ENCODE measurements around the gene YTHDF1.

The YTHDF1 gene

GRCh38 chr20:63198606-63199005 lies 17.3 kb downstream of the YTHDF1 start:
- Histone ChIP-seq H3K27ac (ENCODE audit: extremely low read depth, low read depth, low read length) (no peak overlapping the region), H3K36me3 (ENCODE audit: control insufficient read depth in 2 of 2, insufficient read depth in 1 of 2, low read length in 2 of 2) (peaks cover 13 to 76% of the 10 kb centered on the region in 2 experiments), H3K4me1 (ENCODE audit: control insufficient read depth, insufficient read depth, low read length) (no peaks in the 10 kb centered on the region; the same call in 1 of the 2 replicates), H3K4me3 (ENCODE audit: low read depth, low read length) (no peak overlapping the region), H3K9me3 (ENCODE audit: control insufficient read depth, insufficient read depth, low read depth, low read length) (no peaks in the 10 kb centered on the region)
- CTCF ChIA-PET: interaction anchor here (0.7 to 2.0 kb wide), 3 partner anchors 16 to 25 kb away, joined by 3 to 12 read pairs (median 4); no protein-coding TSS in a partner anchor
- POLR2A ChIA-PET: interaction anchor here (0.6 to 0.7 kb wide), 2 partner anchors 11 to 74 kb away, joined by 3 to 4 read pairs; partner anchors contain the start of gene ARFGAP1
- TF ChIP-seq ZNF629 (tag by site-specific recombination; IDR thresholded peaks at IDR 0.05): no peak
- no peak for TF ChIP-seq OVOL3 (tag by site-specific recombination; IDR thresholded peaks at IDR 0.05)
- no peak for TF ChIP-seq ZFP3 (tag by site-specific recombination; IDR thresholded peaks at IDR 0.05; ENCODE audit: low read depth)
- TF ChIP-seq ZNF174 (tag by site-specific recombination; IDR thresholded peaks at IDR 0.05): no peak
- TF ChIP-seq ZNF16 (tag by site-specific recombination; IDR thresholded peaks at IDR 0.05; ENCODE audit: low read depth): no peak
- no peak for TF ChIP-seq ZNF707 (tag by site-specific recombination; IDR thresholded peaks at IDR 0.05)
- TF ChIP-seq ZNF518A (tag by site-specific recombination; conservative IDR thresholded peaks at IDR 0.05; ENCODE audit: low read depth): no peak
- TF ChIP-seq ZNF350 (tag by site-specific recombination; IDR thresholded peaks at IDR 0.05): no peak
- no peak for TF ChIP-seq YY2 (tag by site-specific recombination; IDR thresholded peaks at IDR 0.05)
- TF ChIP-seq AEBP2 (tag by site-specific recombination; IDR thresholded peaks at IDR 0.05; ENCODE audit: borderline replicate concordance): no peak
- no peak for TF ChIP-seq ZNF449 (tag by site-specific recombination; IDR thresholded peaks at IDR 0.05)
- TF ChIP-seq ZNF19 (tag by site-specific recombination; IDR thresholded peaks at IDR 0.05; ENCODE audit: low read depth): no peak

- ChIA-PET CTCF (interaction anchor here (0.7 to 2.9 kb wide), 4 partner anchors 14 to 27 kb away, joined by 4 to 25 read pairs (median 9); partner anchors contain the start of gene YTHDF1), POLR2A (interaction anchor here (0.9 kb wide), 1 partner anchor 18 kb away, joined by 3 read pairs; no protein-coding TSS in a partner anchor)
- H3K27ac ChIP-seq (ENCODE audit: extremely low read depth, low read depth, low read length): no peak overlapping the region
- TF ChIP-seq ZNF404 (tag by site-specific recombination; IDR thresholded peaks at IDR 0.05): no peak
- TF ChIP-seq AEBP2 (tag by site-specific recombination; IDR thresholded peaks at IDR 0.05; ENCODE audit: borderline replicate concordance): no peak
- TF ChIP-seq ZSCAN16 (tag by site-specific recombination; IDR thresholded peaks at IDR 0.05): no peak
- peak; percentile 88 for TF ChIP-seq EGR2 (tag by site-specific recombination; IDR thresholded peaks at IDR 0.05; ENCODE audit: low read depth)
- TF ChIP-seq GLIS1 (tag by site-specific recombination; IDR thresholded peaks at IDR 0.05): peak; percentile 81
- no peak for TF ChIP-seq ZNF221 (tag by site-specific recombination; IDR thresholded peaks at IDR 0.05; ENCODE audit: borderline replicate concordance)
- no peak for TF ChIP-seq BCL11B (tag by site-specific recombination; IDR thresholded peaks at IDR 0.05; ENCODE audit: low read depth)
- TF ChIP-seq ZNF280C (tag by site-specific recombination; IDR thresholded peaks at IDR 0.05): no peak
- no peak for TF ChIP-seq ZNF501 (tag by site-specific recombination; IDR thresholded peaks at IDR 0.05)
- no peak for TF ChIP-seq GLI2 (tag by site-specific recombination; IDR thresholded peaks at IDR 0.05; ENCODE audit: borderline replicate concordance, low read depth)
- TF ChIP-seq ZNF600 (tag by site-specific recombination; IDR thresholded peaks at IDR 0.05): no peak; the same call in 1 of the 2 replicates
Observed at GRCh38 chr20:63196768-63197470, 19.0 kb downstream of the YTHDF1 start.

More at GRCh38 chr20:63196768-63197470, 19.0 kb downstream of the YTHDF1 start:
- Histone ChIP-seq H3K4me1 (ENCODE audit: control insufficient read depth, insufficient read depth, low read length) (no peaks in the 10 kb centered on the region; the same call in 1 of the 2 replicates), H3K36me3 (ENCODE audit: control insufficient read depth in 2 of 2, insufficient read depth in 1 of 2, low read length in 2 of 2) (peaks cover 13 to 59% of the 10 kb centered on the region in 2 experiments), H3K4me3 (ENCODE audit: low read depth, low read length) (no peak overlapping the region), H3K9me3 (ENCODE audit: control insufficient read depth, insufficient read depth, low read depth, low read length) (no peaks in the 10 kb centered on the region)
